GM18861 (cell line): ENCODE results near the gene FANCF.
A peak's percentile ranks its signal among the peaks of the same experiment; 100 is the strongest.

Experiments
- ATAC-seq: cut with Tn5 transposase; IDR thresholded peaks from one replicate; pipeline ENCODE4 v1.9.1; 2021; ENCODE audit not compliant: unreplicated experiment

Gene FANCF

GRCh38 chr11:22626573-22627239 is 1.1 kb upstream of the FANCF start:
- no peak for ATAC-seq

GRCh38 chr11:22624742-22625447 is 728 bp downstream of the FANCF start:
- peak; percentile 37 for ATAC-seq

GRCh38 chr11:22617868-22618267 is 7.8 kb downstream of the FANCF start:
- ATAC-seq, result no peak

GRCh38 chr11:22603933-22604332 is 21.7 kb downstream of the FANCF start:
- no peak for ATAC-seq

- ATAC-seq, result no peak
These were observed 23.1 kb downstream of the FANCF start for GRCh38 chr11:22602504-22602903.

- no peak for ATAC-seq
These were observed 26.2 kb downstream of the FANCF start for GRCh38 chr11:22599458-22599857.

- no peak for ATAC-seq
These were observed 28.6 kb downstream of the FANCF start for GRCh38 chr11:22597062-22597461.

- no peak for ATAC-seq
These were observed 40.6 kb downstream of the FANCF start for GRCh38 chr11:22584976-22585375.

- ATAC-seq, result no peak
These were observed 41.6 kb downstream of the FANCF start for GRCh38 chr11:22583963-22584492.

- no peak for ATAC-seq
These were observed 43.5 kb downstream of the FANCF start for GRCh38 chr11:22582151-22582410.

GRCh38 chr11:22581354-22582150 is 44.1 kb downstream of the FANCF start:
- no peak for ATAC-seq

- ATAC-seq, result no peak
These were observed 47.8 kb downstream of the FANCF start for GRCh38 chr11:22577854-22578253.
